ENCODE data around the gene CSF2.

The CSF2 gene

DNA sequence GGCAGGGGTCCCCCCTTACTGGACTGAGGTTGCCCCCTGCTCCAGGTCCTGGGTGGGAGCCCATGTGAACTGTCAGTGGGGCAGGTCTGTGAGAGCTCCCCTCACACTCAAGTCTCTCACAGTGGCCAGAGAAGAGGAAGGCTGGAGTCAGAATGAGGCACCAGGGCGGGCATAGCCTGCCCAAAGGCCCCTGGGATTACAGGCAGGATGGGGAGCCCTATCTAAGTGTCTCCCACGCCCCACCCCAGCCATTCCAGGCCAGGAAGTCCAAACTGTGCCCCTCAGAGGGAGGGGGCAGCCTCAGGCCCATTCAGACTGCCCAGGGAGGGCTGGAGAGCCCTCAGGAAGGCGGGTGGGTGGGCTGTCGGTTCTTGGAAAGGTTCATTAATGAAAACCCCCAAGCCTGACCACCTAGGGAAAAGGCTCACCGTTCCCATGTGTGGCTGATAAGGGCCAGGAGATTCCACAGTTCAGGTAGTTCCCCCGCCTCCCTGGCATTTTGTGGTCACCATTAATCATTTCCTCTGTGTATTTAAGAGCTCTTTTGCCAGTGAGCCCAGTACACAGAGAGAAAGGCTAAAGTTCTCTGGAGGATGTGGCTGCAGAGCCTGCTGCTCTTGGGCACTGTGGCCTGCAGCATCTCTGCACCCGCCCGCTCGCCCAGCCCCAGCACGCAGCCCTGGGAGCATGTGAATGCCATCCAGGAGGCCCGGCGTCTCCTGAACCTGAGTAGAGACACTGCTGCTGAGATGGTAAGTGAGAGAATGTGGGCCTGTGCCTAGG is at the start of gene CSF2:
Gene CSF2, plus strand, starts transcription at position 559 of the 783 bp plus-strand sequence. Its CDS starts 35 bp downstream, at position 594.
- DNase-seq (ENCODE audit: low read depth in 2 of 3, low spot score in 2 of 3): no peak

GRCh38 chr5:132024117-132024435 is 49.5 kb upstream of the CSF2 start:
- DNase-seq (ENCODE audit: low read depth in 2 of 3, low spot score in 2 of 3): no peak

DNA sequence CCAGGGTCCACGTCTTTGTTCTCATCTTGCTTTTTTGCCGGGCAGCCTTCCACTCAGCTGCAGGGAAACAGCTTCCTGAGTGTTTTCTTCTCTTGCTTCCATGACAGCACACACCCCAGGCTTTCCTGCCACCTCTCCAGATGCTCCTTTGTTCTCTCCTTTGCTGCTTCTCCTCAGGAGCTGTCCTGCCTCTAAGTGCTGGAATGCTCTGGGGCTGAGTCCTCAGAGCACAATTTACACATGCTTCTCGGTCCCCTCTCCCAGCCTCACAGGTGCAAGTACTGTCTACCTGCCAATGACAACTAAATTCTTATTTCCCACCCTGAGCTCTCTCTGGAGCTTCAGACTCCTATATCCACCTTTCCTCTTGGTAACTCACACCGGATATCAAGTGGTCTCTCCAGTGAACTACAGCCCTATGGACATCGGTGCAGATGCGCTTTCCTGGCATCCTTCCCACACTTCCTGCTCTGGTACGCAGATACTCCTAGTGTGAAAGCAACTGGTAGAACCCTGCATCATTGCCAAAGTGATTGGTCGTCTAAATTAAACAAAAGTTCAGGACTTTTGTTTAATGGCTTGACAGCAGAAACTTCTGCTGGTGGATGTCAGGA is 48.7 kb upstream of the CSF2 start:
- DNase-seq (ENCODE audit: low read depth in 2 of 3, low spot score in 2 of 3): no peak

- no peak for DNase-seq (ENCODE audit: low read depth in 2 of 3, low spot score in 2 of 3)
Measured at GRCh38 chr5:132025403-132025971, 48.1 kb upstream of the CSF2 start.

DNA sequence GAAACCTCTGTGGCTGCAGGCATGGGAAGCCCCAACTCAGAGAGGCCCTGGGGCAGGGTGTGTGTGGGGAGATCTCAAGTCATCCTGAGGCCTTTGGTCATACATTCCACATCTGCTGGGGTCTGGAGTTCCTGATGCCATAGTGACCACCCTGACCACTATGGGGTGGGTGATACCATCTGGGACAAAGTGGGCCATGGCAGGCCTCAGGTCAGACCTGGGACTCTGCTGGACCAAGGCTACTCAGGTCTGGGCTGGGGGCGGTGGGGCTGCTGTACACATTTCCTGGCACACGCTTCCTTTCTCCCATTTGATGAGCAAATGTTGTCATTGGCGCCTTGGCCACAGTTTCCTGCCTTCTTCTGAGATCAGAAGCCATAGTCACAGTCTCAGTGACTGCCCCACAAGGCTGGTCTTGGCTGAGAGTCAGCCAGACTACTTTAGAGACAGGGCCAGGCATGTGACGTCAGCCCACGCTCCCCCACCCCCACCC is 47.0 kb upstream of the CSF2 start:
- DNase-seq (ENCODE audit: low read depth in 2 of 3, low spot score in 2 of 3): no peak

DNA sequence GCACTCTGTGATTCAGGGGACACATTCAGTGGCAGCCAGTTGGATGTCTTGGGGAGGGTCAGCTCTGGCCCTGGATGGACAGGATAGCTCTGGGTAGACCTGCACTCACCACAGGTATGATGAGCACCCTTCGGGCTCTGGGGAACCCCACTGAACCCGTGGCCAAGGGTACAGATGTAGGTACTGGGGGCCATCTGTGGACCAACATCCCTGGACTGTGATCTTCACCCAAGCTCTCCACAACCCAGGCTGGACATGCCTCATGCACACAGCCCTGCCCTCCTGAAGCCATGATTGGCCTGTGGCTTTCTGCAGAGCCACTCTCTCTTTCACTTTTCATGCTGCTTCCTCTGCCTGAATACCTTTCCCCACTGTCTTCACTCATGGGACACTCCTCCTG is 46.6 kb upstream of the CSF2 start:
- DNase-seq (ENCODE audit: low read depth in 2 of 3, low spot score in 2 of 3): no peak

- DNase-seq (ENCODE audit: low read depth in 2 of 3, low spot score in 2 of 3): no peak
Measured at GRCh38 chr5:132029609-132030330, 43.8 kb upstream of the CSF2 start.

DNA sequence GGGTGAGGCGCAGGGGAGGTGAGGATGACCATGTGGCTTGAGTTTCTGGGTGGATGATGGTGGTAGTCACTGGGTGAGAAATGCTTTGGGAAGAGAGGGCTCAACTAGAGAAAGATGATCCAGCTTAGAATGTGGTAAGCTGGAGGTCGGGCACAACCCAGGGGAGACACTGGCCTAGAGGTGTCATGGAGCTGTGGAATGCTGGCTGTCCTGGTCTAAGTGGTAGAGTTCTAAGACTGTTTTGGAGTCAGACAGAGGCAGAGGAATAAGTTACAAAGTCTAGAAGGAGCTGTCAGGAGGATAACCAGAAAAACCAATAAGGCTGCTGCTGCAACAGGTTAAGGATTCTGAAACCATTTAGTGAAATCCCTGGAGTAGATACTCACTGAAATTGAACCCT is 43.0 kb upstream of the CSF2 start:
- DNase-seq (ENCODE audit: low read depth in 2 of 3, low spot score in 2 of 3): no peak

GRCh38 chr5:132032196-132032595 is 41.4 kb upstream of the CSF2 start:
- no peak for DNase-seq (ENCODE audit: low read depth in 2 of 3, low spot score in 2 of 3)

DNA sequence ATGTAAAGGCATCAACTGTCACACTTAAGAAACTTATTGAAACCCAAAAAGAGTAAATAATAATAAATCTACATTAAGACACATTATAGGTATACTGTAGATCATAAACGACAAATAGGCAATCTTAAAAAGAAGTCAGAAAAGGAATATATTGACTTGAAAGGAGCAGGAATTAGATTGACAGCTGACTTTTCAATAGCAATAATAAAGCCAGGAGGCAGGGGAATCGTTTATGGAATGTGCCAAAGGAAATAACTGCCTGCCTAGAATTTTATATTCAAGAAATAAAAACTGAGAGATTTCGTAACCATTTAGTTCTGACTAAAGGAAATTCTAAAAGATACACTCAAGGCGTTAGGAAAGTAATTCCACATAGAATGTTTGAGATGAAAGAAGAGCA is 40.5 kb upstream of the CSF2 start:
- DNase-seq (ENCODE audit: low read depth in 2 of 3, low spot score in 2 of 3): no peak

DNA sequence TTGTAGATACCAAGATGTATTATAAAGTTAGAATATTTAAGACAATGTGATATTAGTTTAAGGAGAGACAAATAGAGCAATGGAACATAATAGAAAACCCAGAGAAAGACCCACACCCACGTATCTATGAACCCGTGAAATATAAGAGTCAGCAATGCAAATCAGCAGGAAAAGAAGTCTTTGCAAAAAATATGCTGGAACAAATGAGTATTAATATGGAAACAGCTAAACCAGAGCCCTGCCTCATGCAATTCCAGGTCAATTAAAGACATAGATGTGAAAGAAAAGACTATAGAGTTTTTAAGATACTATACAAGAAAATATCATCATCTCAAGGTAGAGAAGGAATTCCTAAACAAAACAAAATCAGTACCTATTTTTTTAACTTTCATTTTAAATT is 36.2 kb upstream of the CSF2 start:
- no peak for DNase-seq (ENCODE audit: low read depth in 2 of 3, low spot score in 2 of 3)

DNA sequence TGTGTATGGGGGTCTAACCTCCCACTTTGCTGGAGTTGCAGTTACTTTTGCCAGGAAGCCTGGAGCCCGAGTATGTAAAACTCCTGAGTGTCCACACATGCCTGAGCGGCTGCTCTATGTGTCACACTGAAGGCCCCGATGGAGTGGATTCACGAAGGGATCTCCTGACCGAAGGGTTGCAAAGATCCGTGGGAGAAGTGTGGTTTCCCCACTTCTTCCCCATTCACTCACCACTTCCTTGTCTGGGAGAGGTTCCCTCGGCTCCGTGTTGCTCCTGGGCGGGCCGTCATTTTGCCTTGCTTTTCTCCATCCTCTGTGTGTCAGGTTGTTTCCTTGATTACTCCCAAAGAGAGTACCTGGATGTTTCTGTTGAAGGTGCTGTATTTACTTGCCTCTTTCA is 29.4 kb upstream of the CSF2 start:
- DNase-seq (ENCODE audit: low read depth in 2 of 3, low spot score in 2 of 3): no peak

- no peak for DNase-seq (ENCODE audit: low read depth in 2 of 3, low spot score in 2 of 3)
Measured at GRCh38 chr5:132046880-132047299, 26.7 kb upstream of the CSF2 start.

- DNase-seq (ENCODE audit: low read depth in 2 of 3, low spot score in 2 of 3): no peak
Measured at GRCh38 chr5:132049093-132049492, 24.5 kb upstream of the CSF2 start.

DNA sequence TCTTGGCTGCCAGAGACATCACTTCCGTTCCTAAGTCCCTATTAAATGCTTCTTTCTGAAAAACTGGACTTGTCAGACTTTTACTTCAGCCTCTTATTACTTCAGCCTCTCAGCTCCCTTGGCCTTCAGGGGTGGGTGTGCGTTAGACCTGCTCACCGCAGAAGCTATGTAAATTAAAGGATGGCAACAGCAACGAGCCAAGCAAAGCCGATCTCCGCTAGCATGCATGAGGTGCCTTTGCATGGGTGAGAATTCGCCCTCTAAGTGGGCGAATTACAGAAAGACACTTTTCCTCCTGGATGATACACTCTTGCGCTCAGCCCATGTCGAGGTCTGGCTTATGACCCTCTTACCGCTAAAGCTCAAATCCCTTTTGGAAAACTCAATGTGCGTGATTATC is 24.0 kb upstream of the CSF2 start:
- no peak for DNase-seq (ENCODE audit: low read depth in 2 of 3, low spot score in 2 of 3)

GRCh38 chr5:132050136-132050535 is 23.5 kb upstream of the CSF2 start:
- no peak for DNase-seq (ENCODE audit: low read depth in 2 of 3, low spot score in 2 of 3)

GRCh38 chr5:132050661-132051552 is 22.7 kb upstream of the CSF2 start:
- DNase-seq (ENCODE audit: low read depth in 2 of 3, low spot score in 2 of 3): no peak

DNA sequence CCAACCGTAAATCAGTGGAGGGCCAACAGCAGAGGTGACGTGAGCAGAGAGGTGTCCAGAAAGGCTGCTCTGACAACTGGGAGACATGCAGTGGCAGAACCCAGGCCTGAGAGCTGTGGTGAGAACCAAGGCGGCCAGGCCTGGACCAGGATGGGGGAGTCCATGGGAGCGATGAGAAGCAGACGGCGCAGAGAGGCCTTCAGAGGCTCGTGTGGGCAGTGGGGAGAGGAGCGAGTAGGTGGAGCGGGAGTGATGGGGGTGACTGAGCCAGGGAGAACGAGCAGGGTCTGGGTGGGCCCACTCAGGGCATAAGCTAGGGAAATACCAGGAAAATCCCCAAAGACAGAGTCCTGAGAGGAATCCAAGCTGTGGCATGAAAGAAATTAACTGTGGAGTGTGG is 21.1 kb upstream of the CSF2 start:
- DNase-seq (ENCODE audit: low read depth in 2 of 3, low spot score in 2 of 3): no peak

DNA sequence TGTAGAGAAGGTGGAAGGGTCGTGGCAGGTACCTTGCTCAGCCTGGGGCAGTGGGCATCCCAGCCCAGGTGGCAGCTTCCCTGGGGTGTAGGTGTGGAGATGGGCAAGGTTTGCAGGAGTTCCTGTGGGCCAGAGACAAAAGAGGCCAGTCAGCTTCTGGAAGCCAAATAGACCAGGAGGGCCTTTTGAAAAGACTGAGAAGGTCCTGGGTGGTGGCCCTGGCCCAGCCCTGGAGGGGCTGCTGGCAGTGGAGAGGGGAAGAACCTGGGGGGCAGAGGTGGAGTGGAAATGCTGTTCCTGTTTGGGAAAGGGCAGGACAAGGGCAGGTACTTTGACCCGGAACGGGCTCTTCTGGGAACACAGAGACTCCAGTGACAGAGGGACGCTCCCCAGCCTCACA is 20.1 kb upstream of the CSF2 start:
- DNase-seq (ENCODE audit: low read depth in 2 of 3, low spot score in 2 of 3): no peak

DNA sequence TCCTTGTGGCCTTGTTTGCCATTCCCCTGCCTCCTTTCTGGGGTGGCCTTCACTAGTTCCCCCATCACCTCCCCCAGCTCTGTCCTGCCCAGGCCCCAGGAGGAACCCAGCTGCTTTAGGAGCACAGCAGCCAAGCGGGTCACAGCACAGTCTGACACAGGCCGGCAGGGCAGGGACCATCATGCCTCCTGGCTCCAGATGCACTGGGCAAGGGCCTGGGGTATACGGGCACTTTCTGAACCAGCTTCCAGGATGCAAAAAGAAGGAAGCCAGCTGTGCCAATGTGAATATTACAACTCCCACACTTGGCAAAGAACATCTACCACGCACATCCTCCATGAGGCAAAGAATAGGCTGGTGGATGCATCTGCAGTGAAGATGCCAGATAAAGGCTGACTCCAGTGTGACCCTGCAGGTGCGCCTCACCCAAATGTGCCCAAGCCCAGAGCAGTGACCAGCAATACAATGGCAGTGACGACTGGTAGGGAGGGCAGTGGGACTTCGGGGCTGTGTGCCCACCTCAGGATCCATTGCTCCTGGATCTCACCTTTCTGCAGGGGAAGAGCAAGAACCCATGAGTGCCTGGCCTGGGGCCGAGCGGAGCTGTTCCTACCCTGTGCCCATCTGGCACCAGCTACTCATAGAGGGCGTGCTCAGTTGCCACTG is 19.4 kb upstream of the CSF2 start:
- DNase-seq (ENCODE audit: low read depth in 2 of 3, low spot score in 2 of 3): no peak
